H9 (cell line): ENCODE measurements around the gene ARPIN. TPM values are rescaled to one million over a fixed set of nuclear protein-coding genes. Genes with fewer than 3 reads are reported as not detected.

Experiments
- DNase-seq: peaks from one replicate; pipeline ENCODE4 v3.0.0-alpha.2; 2017
- H2AFZ ChIP-seq: one replicate; pipeline ENCODE4 v1.6.1; 2013; ENCODE audit warnings: mild to moderate bottlenecking, low read length, control low read depth, moderate library complexity
- H2AK5ac ChIP-seq: 2 replicates; pipeline ENCODE4 v1.6.1; 2013; ENCODE audit warnings: low read length, control low read depth, mixed read lengths; ENCODE audit not compliant: insufficient read length
- H2BK120ac ChIP-seq: one replicate; pipeline ENCODE4 v1.6.1; 2013; ENCODE audit warnings: low read depth, mild to moderate bottlenecking, low read length, control low read depth, inconsistent platforms; ENCODE audit not compliant: poor library complexity, severe bottlenecking
- H2BK12ac ChIP-seq: 2 replicates; pipeline ENCODE4 v1.6.1; 2013; ENCODE audit warnings: low read length, control low read depth, mixed read lengths, low read depth; ENCODE audit not compliant: insufficient read length
- H2BK15ac ChIP-seq: 2 replicates; pipeline ENCODE4 v1.6.1; 2013; ENCODE audit warnings: low read depth, low read length, control low read depth
- H2BK20ac ChIP-seq: one replicate; pipeline ENCODE4 v1.6.1; 2013; ENCODE audit warnings: low read depth, mild to moderate bottlenecking, low read length, control low read depth, inconsistent platforms; ENCODE audit not compliant: poor library complexity, severe bottlenecking
- H2BK5ac ChIP-seq: 2 replicates; pipeline ENCODE4 v1.6.1; 2013; ENCODE audit warnings: low read length, control low read depth, mixed read lengths; ENCODE audit not compliant: insufficient read length
- H3K14ac ChIP-seq: 2 replicates; pipeline ENCODE4 v1.6.1; 2013; ENCODE audit warnings: low read length, control low read depth; ENCODE audit not compliant: insufficient read depth
- H3K18ac ChIP-seq: 2 replicates; pipeline ENCODE4 v1.6.1; 2013; ENCODE audit warnings: low read depth, mild to moderate bottlenecking, mixed read lengths, low read length, control low read depth; ENCODE audit not compliant: insufficient read length
- H3K23ac ChIP-seq: 2 replicates; pipeline ENCODE4 v1.6.1; 2013; ENCODE audit warnings: low read length, control low read depth, mixed read lengths, low read depth; ENCODE audit not compliant: insufficient read length
- H3K23me2 ChIP-seq: 2 replicates; pipeline ENCODE4 v1.6.1; 2013; ENCODE audit warnings: low read depth, mild to moderate bottlenecking, mixed read lengths, low read length, control low read depth; ENCODE audit not compliant: insufficient read length, poor library complexity, severe bottlenecking
- H3K27ac ChIP-seq: 2 replicates; pipeline ENCODE4 v1.5.1; 2013; ENCODE audit warnings: low read length, control low read depth, mixed read lengths, low read depth; ENCODE audit not compliant: insufficient read length
- H3K27me3 ChIP-seq: 2 replicates; pipeline ENCODE4 v1.6.1; 2013; ENCODE audit warnings: low read length, control low read depth, inconsistent platforms; ENCODE audit not compliant: insufficient read depth
- H3K4ac ChIP-seq: 2 replicates; pipeline ENCODE4 v1.6.1; 2013; ENCODE audit warnings: low read depth, mild to moderate bottlenecking, control low read depth, inconsistent platforms, low read length, moderate library complexity
- H3K4me1 ChIP-seq: 2 replicates; pipeline ENCODE4 v1.6.1; 2013; ENCODE audit warnings: low read length, control low read depth, inconsistent platforms; ENCODE audit not compliant: insufficient read depth
- H3K4me2 ChIP-seq: 2 replicates; pipeline ENCODE4 v1.6.1; 2013; ENCODE audit warnings: low read length, control low read depth, mixed read lengths; ENCODE audit not compliant: insufficient read length, insufficient read depth
- H3K56ac ChIP-seq: 2 replicates; pipeline ENCODE4 v1.6.1; 2013; ENCODE audit warnings: low read depth, mild to moderate bottlenecking, mixed read lengths, low read length, control low read depth; ENCODE audit not compliant: insufficient read length
- H3K79me1 ChIP-seq: 2 replicates; pipeline ENCODE4 v1.6.1; 2013; ENCODE audit warnings: low read depth, mild to moderate bottlenecking, moderate library complexity, low read length, control low read depth, inconsistent platforms; ENCODE audit not compliant: insufficient read depth, poor library complexity, severe bottlenecking
- H3K79me2 ChIP-seq: 2 replicates; pipeline ENCODE4 v1.6.1; 2013; ENCODE audit warnings: low read length, control low read depth, inconsistent platforms; ENCODE audit not compliant: insufficient read depth
- H3K9ac ChIP-seq: 2 replicates; pipeline ENCODE4 v1.6.1; 2013; ENCODE audit warnings: low read length, control low read depth, mixed read lengths; ENCODE audit not compliant: insufficient read length; ENCODE audit errors: extremely low read depth
- H3K9me3 ChIP-seq: one replicate; pipeline ENCODE4 v1.6.1; 2013; ENCODE audit warnings: low read depth, low read length, inconsistent platforms; ENCODE audit not compliant: control insufficient read depth
- H3T11ph ChIP-seq: one replicate; pipeline ENCODE4 v1.6.1; 2013; ENCODE audit warnings: mild to moderate bottlenecking, low read length, control low read depth, inconsistent platforms
- H4K20me1 ChIP-seq: one replicate; pipeline ENCODE4 v1.6.1; 2013; ENCODE audit not compliant: control insufficient read depth, insufficient read length, insufficient read depth
- H4K5ac ChIP-seq: 2 replicates; pipeline ENCODE4 v1.6.1; 2013; ENCODE audit warnings: low read depth, mild to moderate bottlenecking, mixed read lengths, low read length, control low read depth; ENCODE audit not compliant: insufficient read length
- H4K8ac ChIP-seq: replicated peaks from 2 replicates; pipeline ENCODE4 v1.6.1; 2013; ENCODE audit warnings: low read length, control low read depth, mixed read lengths, low read depth; ENCODE audit not compliant: insufficient read length
- H4K91ac ChIP-seq: 2 replicates; pipeline ENCODE4 v1.6.1; 2013; ENCODE audit warnings: low read depth, mild to moderate bottlenecking, moderate library complexity, mixed read lengths, low read length, control low read depth; ENCODE audit not compliant: insufficient read length
- H3K27ac Mint-ChIP-seq, 3 experiments: 2 replicates in 2 of 3; 3 replicates in 1 of 3; pipeline ENCODE4 v1.8.0; 2020 to 2021; ENCODE audit warnings: mixed read lengths in 3 of 3, mild to moderate bottlenecking in 1 of 3, moderate library complexity in 1 of 3
- H3K27me3 Mint-ChIP-seq: 2 replicates; pipeline ENCODE4 v1.8.0; 2021; ENCODE audit warnings: low read depth, mild to moderate bottlenecking, moderate library complexity, mixed read lengths
- H3K36me3 Mint-ChIP-seq, 3 experiments: 2 replicates in 2 of 3; 3 replicates in 1 of 3; pipeline ENCODE4 v1.8.0; 2020 to 2021; ENCODE audit warnings: low read depth in 3 of 3, mixed read lengths in 3 of 3; ENCODE audit not compliant: insufficient read depth in 1 of 3
- H3K4me1 Mint-ChIP-seq, 2 experiments: 2 replicates each; pipeline ENCODE4 v1.8.0; 2020; ENCODE audit warnings: mixed read lengths in 2 of 2
- H3K4me3 Mint-ChIP-seq, 2 experiments: 2 replicates in 1 of 2; 3 replicates in 1 of 2; pipeline ENCODE4 v1.8.0; 2020 to 2021; ENCODE audit warnings: mild to moderate bottlenecking in 2 of 2, mixed read lengths in 2 of 2, moderate library complexity in 1 of 2
- H3K9me3 Mint-ChIP-seq, 2 experiments: 2 replicates in 1 of 2; 3 replicates in 1 of 2; pipeline ENCODE4 v1.8.0; 2020; ENCODE audit warnings: mild to moderate bottlenecking in 2 of 2, mixed read lengths in 2 of 2, moderate library complexity in 1 of 2
- WGBS: extraction: QIAGEN DNeasy Blood & Tissue Kit; methylation state at CpG from one replicate; pipeline ENCODE4 v1.1.7; 2013; ENCODE audit warnings: missing lambda C conversion rate, low lambda C conversion rate, mixed read lengths; ENCODE audit not compliant: insufficient read length; ENCODE audit errors: extremely low coverage; 5-methylcytosine and 5-hydroxymethylcytosine counted together
- total RNA-seq: library from RNA; stranded (reverse); gene quantifications from 2 replicates; pipeline ENCODE4 v1.2.1, GENCODE V29; 2021
- TF ChIP-seq, protein P1 (sequence below): fragments of 200-600 bp; sonication (generic); conservative IDR thresholded peaks from 3 replicates; pipeline ENCODE4 v1.8.0; 2021; ENCODE audit warnings: antibody characterized with exemption, mild to moderate bottlenecking

The ARPIN gene
- total RNA-seq, 1 experiment from 2014 or later: 6.4 TPM

- H3K4me1 ChIP-seq: no peaks in the 10 kb centered on the region
- no peak overlapping the region for H2AFZ ChIP-seq
- H2BK120ac ChIP-seq: no peak overlapping the region
- no CpG with 5 or more reads among the region's 5 CpGs for WGBS
- TF ChIP-seq, protein P1, sequence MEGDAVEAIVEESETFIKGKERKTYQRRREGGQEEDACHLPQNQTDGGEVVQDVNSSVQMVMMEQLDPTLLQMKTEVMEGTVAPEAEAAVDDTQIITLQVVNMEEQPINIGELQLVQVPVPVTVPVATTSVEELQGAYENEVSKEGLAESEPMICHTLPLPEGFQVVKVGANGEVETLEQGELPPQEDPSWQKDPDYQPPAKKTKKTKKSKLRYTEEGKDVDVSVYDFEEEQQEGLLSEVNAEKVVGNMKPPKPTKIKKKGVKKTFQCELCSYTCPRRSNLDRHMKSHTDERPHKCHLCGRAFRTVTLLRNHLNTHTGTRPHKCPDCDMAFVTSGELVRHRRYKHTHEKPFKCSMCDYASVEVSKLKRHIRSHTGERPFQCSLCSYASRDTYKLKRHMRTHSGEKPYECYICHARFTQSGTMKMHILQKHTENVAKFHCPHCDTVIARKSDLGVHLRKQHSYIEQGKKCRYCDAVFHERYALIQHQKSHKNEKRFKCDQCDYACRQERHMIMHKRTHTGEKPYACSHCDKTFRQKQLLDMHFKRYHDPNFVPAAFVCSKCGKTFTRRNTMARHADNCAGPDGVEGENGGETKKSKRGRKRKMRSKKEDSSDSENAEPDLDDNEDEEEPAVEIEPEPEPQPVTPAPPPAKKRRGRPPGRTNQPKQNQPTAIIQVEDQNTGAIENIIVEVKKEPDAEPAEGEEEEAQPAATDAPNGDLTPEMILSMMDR: no peak
- no peaks in the 10 kb centered on the region for H4K20me1 ChIP-seq
- H3K23ac ChIP-seq: no peak overlapping the region
- H3K4me2 ChIP-seq: no peak overlapping the region
- H3K27ac ChIP-seq: no peak overlapping the region
- H4K8ac ChIP-seq: no peak overlapping the region
- no peak overlapping the region for H3K4me3 Mint-ChIP-seq
- peaks cover 10 to 15% of the 10 kb centered on the region in 2 experiments for H3K9me3 Mint-ChIP-seq
- no peak overlapping the region for H4K5ac ChIP-seq
- H3K56ac ChIP-seq: no peak overlapping the region
- H2AK5ac ChIP-seq: no peak overlapping the region
- no peaks in the 10 kb centered on the region; the same call in 1 of the 2 replicates for H3K27me3 Mint-ChIP-seq
- no peak overlapping the region for H2BK15ac ChIP-seq
- H3K79me1 ChIP-seq: no peaks in the 10 kb centered on the region
- no peaks in the 10 kb centered on the region for H3K4me1 Mint-ChIP-seq
- H3K27ac Mint-ChIP-seq: no peak overlapping the region; a peak in 1 of 7 replicates
- no peak overlapping the region for H3K4ac ChIP-seq
- no peak overlapping the region for H3K9ac ChIP-seq
- H2BK5ac ChIP-seq: no peak overlapping the region
- no peak overlapping the region for H3K14ac ChIP-seq
- no peak overlapping the region for H2BK20ac ChIP-seq
- no peak for DNase-seq
- no peak overlapping the region for H3K18ac ChIP-seq
- H3K23me2 ChIP-seq: no peaks in the 10 kb centered on the region
- no peak overlapping the region for H3T11ph ChIP-seq
- peaks cover 21 to 55% (median 42%) of the 10 kb centered on the region in 3 experiments for H3K36me3 Mint-ChIP-seq
- H3K79me2 ChIP-seq: no peaks in the 10 kb centered on the region
- H3K27me3 ChIP-seq: no peaks in the 10 kb centered on the region
- no peak overlapping the region for H4K91ac ChIP-seq
- no peak overlapping the region for H2BK12ac ChIP-seq
- H3K9me3 ChIP-seq: no peaks in the 10 kb centered on the region
Observed at GRCh38 chr15:89851673-89852341, 60.9 kb downstream of the ARPIN start.
